Kidney (tissue), 14 donors: ENCODE results near the gene CYTH4. TPM values are rescaled to one million over a fixed set of nuclear protein-coding genes. Genes with fewer than 3 reads are reported as not detected.

Source experiments
- DNase-seq, 5 donors: peaks; one replicate each; pipeline ENCODE4 v3.0.0-alpha.2; 2013 to 2020
- FAIRE-seq: peaks from 2 replicates; lab custom pipeline; 2012; peaks lifted over from hg19 to GRCh38; lab: Jason Lieb, UNC
- H3K27ac ChIP-seq, 2 donors: one replicate each; pipeline ENCODE4 v1.7.0; 2013; ENCODE audit warnings: low read depth in 2 of 2, low read length in 2 of 2, inconsistent platforms in 1 of 2
- H3K27me3 ChIP-seq: one replicate; pipeline ENCODE4 v1.7.1; 2013; ENCODE audit warnings: low read length, inconsistent platforms; ENCODE audit not compliant: control insufficient read depth, insufficient read depth
- H3K36me3 ChIP-seq, 3 donors: one replicate each; pipeline versions ENCODE4 v1.7.0 to v1.7.1; 2013; ENCODE audit warnings: low read length in 3 of 3, control low read depth in 1 of 3, inconsistent platforms in 1 of 3; ENCODE audit not compliant: insufficient read depth in 3 of 3, control insufficient read depth in 2 of 3
- H3K4me1 ChIP-seq, 3 donors: one replicate each; pipeline versions ENCODE4 v1.7.0 to v1.7.1; 2013; ENCODE audit warnings: low read length in 3 of 3, inconsistent platforms in 1 of 3, low read depth in 1 of 3; ENCODE audit not compliant: control insufficient read depth in 2 of 3, insufficient read depth in 2 of 3
- H3K4me3 ChIP-seq, 3 donors: one replicate each; pipeline versions ENCODE4 v1.7.0 to v1.8.1; 2013; ENCODE audit warnings: low read length in 3 of 3, control low read depth in 1 of 3, inconsistent platforms in 1 of 3
- H3K9ac ChIP-seq, 3 donors: one replicate each; pipeline versions ENCODE4 v1.7.0 to v1.7.1; 2013; ENCODE audit warnings: low read length in 3 of 3, control low read depth in 1 of 3, inconsistent platforms in 1 of 3
- H3K9me3 ChIP-seq, 3 donors: one replicate each; pipeline versions ENCODE4 v1.7.0 to v1.7.1; 2013; ENCODE audit warnings: low read length in 3 of 3, control low read depth in 1 of 3, inconsistent platforms in 1 of 3; ENCODE audit not compliant: control insufficient read depth in 2 of 3, insufficient read depth in 1 of 3
- CTCF ChIP-seq: IDR thresholded peaks from 3 replicates; pipeline ENCODE4 v1.5.1; 2012; ENCODE audit warnings: mild to moderate bottlenecking, moderate library complexity, borderline replicate concordance; ENCODE audit not compliant: insufficient read depth; ENCODE audit errors: extremely low read depth
- intact Hi-C: fragments of 100-400 bp; cut with DNase I; formaldehyde crosslinking; loops from one replicate; pipeline ENCODE4 v1.11.1; 2022
- polyA plus RNA-seq: library from polyadenylated mRNA; stranded (reverse); fragments of 350-450 nt; fragmentation: Illumina TruSeq; extraction: RNeasy Lipid Tissue Mini Kit (QIAGEN cat#74804); gene quantifications from one replicate; pipeline ENCODE4 v1.2.3, GENCODE V29; 2014; ENCODE audit warnings: low read depth, low replicate concordance; ENCODE audit not compliant: insufficient read depth
- total RNA-seq: library from RNA; stranded (reverse); fragmentation: NEBNext Ultra II Directional; extraction: Animal tissue kit (Norgen Biotek cat#: 25700); gene quantifications from one replicate; pipeline ENCODE4 v1.2.1, GENCODE V29; 2021
- donor health status: control.
- donor health status: control.
- donor health status: control.
- donor health status: control.
- donor health status: control.
- donor health status: DM: yes; HTN: yes; CAD: no.
- donor health status: Normal renal cell carcinoma (clear cell type).

Gene CYTH4
- total and polyA plus RNA-seq, 2 donors from 2014 or later: 1.9 to 30.2 TPM

GRCh38 chr22:37337204-37337943, 55.1 kb downstream of the CYTH4 start:
- no peak overlapping the region for H3K9ac ChIP-seq
- peaks cover 11% of the 10 kb centered on the region for H3K27me3 ChIP-seq
- no peak for TF ChIP-seq CTCF
- DNase-seq (no peak), FAIRE-seq (no peak)
- H3K4me3 ChIP-seq: no peak overlapping the region
- intact Hi-C loops: no loop called here
- H3K27ac ChIP-seq: no peak overlapping the region
- peaks cover 0 to 6% (median 0%) of the 10 kb centered on the region in 3 donors for H3K4me1 ChIP-seq
- H3K9me3 ChIP-seq: no peaks in the 10 kb centered on the region
- no peaks in the 10 kb centered on the region for H3K36me3 ChIP-seq

- H3K9me3 ChIP-seq: no peaks in the 10 kb centered on the region
- H3K4me3 ChIP-seq: no peak overlapping the region
- intact Hi-C loops: no loop called here
- no peaks in the 10 kb centered on the region for H3K4me1 ChIP-seq
- H3K27ac ChIP-seq: no peak overlapping the region
- DNase-seq (no peak), FAIRE-seq (no peak)
- H3K36me3 ChIP-seq: no peaks in the 10 kb centered on the region
- peaks cover 5% of the 10 kb centered on the region for H3K27me3 ChIP-seq
- no peak overlapping the region for H3K9ac ChIP-seq
- TF ChIP-seq CTCF: no peak
These were observed 56.4 kb downstream of the CYTH4 start for GRCh38 chr22:37338539-37339246.

- no peaks in the 10 kb centered on the region for H3K36me3 ChIP-seq
- DNase-seq (peak in 4 of 5 donors; percentile 72 to 82 (median 81)), FAIRE-seq (no peak)
- H3K9ac ChIP-seq: no peak overlapping the region
- intact Hi-C loops: no loop called here
- H3K4me3 ChIP-seq: no peak overlapping the region
- no peaks in the 10 kb centered on the region for H3K27me3 ChIP-seq
- no peak overlapping the region for H3K27ac ChIP-seq
- no peaks in the 10 kb centered on the region for H3K9me3 ChIP-seq
- no peak for TF ChIP-seq CTCF
- H3K4me1 ChIP-seq: no peaks in the 10 kb centered on the region
These were observed 58.3 kb downstream of the CYTH4 start for GRCh38 chr22:37340331-37341262.
